Right kidney (tissue), 1 donor: ENCODE measurements around the gene ABCD3.

ENCODE experiments used
- DNase-seq: peaks from one replicate; pipeline ENCODE4 v3.0.0-alpha.2; 2016

Gene ABCD3

DNA sequence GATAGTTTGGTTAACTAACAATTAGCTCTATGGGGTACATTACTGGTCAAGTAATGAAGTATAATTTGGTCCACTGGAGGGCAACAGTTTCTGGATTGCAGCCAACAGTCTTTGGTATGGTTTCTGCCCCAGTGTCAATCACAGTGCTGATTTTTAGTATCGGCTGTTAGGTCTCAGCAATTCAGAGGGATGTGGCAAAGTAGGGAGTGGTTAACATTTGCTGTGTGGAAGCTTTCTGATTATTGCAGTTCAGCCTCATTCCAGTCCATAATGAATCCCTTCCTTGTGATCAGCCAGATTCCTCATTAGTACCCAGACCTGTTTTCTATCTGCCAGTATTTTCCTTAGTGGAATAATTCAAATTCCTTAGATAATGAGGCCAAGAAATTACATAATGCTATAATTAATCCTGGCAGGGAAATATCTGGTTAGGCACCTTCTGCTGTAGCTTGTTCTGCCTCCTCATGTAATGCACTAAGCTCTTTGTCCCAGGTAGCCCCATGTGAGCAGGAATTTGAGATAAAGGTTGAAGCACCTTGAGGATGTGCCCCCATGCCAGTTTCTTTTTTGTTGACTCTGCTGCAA, 109.3 kb downstream of the ABCD3 start:
- DNase-seq: peak; percentile 21

- DNase-seq: no peak
These were observed 110.1 kb downstream of the ABCD3 start for GRCh38 chr1:94528299-94528698.

GRCh38 chr1:94528826-94529225, 110.6 kb downstream of the ABCD3 start:
- no peak for DNase-seq

DNA sequence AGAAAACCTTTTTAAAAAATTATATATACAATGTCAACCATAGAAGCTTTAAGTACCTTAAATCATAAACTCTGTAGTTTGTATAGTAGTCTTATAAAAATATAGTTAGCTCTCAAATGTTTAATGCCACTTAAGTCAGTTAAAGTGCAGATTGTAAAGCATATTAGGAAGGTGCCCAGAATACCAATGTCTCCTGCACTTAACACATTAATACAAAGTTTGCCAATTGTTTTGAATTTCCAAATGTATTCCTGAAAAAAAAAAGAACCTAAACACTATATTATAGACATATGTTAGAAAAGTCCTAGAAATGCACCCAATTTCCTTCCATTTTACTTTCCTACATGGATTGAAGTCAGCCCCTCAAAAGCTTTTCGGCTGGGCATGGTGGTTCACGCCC, 111.2 kb downstream of the ABCD3 start:
- no peak for DNase-seq

- DNase-seq: no peak
These were observed 112.2 kb downstream of the ABCD3 start for GRCh38 chr1:94530373-94530878.

- no peak for DNase-seq
These were observed 113.5 kb downstream of the ABCD3 start for GRCh38 chr1:94531664-94532063.

DNA sequence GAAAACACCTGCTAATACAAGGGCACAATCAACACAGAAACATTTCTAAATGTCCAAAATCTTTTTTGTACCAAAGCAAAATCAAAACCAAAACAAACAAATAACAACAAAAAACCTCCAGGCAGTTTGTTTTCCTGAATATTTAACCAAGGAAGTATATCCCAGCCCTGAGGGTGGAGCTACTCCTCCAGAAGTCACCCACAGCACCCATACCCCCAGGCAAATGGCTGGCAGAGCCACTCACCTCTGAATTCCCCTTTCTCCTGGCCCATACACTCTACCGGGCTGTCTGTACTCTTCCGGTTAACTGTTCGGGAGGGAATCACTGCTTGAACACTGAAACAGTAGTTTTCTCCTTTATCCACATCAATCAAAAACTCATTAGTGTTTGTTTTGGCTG, 113.9 kb downstream of the ABCD3 start:
- DNase-seq: no peak

DNA sequence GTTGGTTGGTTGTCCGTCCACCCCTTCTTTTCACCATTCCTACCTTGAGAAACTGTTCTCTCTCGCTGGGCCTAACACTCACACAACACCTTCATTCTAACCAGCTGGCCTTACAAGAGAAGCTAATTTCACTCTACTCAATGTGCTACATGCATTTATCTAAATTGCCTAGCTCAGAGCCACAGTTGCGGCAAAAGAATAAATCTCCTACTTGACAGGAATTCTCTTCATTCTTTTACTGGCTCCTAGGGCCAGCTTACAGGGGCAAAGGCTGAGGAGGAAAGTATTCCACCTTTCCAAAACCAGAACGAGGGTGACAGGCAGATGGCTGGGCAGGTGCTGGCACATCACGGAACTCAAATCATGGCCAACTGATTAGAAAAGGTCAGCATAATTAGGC, 116.9 kb downstream of the ABCD3 start:
- DNase-seq: no peak

- no peak for DNase-seq
These were observed 117.7 kb downstream of the ABCD3 start for GRCh38 chr1:94535879-94536278.

DNA sequence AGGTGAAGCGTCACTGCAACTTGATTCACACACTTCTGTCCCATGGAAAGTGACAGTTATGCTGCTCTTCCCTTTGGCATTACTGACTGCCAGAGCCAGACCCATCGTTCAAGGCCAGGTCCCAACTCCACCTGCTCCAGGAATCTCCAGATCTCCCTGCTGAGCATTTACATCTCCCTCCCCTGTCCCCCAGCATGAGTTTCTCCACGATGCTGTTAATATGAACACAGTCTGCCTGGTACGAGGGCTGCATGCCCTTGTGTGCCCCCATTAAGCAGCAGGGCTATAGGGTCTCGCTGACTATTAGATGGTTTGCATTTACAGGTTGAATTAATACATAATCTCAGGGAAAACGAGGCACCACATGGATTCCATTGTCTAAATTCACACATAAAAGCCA, 119.1 kb downstream of the ABCD3 start:
- no peak for DNase-seq

DNA sequence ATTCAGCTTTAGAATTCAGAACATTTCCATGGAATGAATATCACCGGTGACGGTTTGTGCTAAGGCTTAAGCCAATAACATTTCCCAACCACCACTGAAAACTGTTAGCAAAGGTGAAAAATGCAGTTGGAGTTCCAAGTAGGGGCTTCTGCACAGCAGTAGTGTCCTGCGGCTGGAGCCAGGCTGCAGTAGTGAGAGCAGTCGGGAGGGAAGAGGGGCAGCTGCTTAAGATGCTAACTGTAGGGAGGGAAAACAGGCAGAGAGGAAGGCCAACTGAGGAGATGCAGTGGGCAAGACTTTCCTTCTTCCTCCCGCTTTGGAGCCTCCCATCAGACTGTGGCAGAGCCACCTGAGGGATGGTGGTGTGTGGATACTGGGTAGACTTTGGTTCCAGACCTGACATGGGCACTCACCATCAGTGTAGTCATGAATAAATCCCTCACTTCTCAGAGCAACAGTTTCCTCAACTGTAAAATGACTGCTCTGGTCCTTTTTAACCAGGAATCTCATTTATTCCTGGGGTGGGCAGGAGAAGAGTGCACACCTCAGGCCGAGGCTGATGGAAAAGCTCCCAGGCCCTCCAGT, 120.1 kb downstream of the ABCD3 start:
- DNase-seq: no peak

DNA sequence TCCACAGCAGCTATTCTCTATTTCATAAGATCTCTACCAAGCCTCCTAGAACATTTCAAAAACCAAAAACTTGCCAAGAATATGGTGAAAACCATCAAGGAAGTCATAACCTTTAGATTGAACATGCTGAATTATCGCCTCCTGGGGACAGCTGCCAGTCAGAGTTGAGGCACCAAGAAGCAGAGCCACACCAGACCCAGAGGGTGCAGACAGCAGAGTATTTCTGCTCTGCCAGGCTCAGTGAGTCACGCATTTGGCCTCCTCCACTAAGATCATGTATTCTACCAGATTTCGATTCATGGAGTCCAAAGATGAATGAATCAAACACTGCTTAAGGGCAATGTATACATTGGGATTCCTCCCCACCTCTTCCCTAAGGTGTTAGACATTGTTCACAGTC, 121.3 kb downstream of the ABCD3 start:
- DNase-seq: no peak

DNA sequence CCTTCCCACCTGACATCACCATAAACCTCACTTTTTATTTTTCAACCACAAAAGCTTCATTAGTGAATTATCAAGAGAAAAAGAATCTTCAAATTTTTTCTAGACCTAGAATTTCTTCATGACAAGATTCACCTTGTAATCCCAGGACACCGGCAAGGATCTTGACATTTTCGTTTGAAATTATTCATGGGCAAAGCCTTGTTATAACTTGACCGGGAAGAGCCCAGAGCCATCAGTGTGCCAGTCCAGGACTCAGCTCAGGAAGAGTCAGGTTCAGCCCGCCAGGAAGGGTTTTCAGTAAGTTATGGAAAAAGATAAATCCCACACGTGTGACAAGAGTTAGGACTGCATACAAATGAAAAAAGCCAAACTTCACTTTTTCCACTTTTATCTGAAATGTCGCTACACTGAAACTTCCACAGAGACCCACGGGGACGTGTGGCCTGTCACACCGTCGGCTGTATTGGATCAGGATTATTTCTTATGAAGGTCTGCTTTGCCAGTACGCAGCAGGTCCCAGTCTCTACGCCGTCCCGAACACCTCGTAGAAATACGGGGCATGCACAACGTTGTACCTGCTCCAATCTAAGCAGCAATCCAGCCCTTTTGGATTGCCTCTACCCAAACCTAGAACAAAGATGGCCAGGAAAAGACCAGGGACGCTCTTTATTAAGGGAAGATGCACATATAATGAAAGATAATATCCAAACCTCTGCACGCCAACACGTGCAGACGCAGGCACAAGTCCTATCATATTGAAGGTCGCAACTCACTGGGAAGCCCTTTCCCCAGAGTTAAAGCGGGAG, 122.5 kb downstream of the ABCD3 start:
- DNase-seq: peak; percentile 13

GRCh38 chr1:94541246-94542087, 123.3 kb downstream of the ABCD3 start, which contains the start of gene F3:
TSS of gene F3 (minus strand) at chr1:94541759. CDS start at chr1:94541636, 123 bp downstream.
- DNase-seq: peak; percentile 87

- peak; percentile 79 for DNase-seq
These were observed 124.1 kb downstream of the ABCD3 start for GRCh38 chr1:94542088-94542870.

DNA sequence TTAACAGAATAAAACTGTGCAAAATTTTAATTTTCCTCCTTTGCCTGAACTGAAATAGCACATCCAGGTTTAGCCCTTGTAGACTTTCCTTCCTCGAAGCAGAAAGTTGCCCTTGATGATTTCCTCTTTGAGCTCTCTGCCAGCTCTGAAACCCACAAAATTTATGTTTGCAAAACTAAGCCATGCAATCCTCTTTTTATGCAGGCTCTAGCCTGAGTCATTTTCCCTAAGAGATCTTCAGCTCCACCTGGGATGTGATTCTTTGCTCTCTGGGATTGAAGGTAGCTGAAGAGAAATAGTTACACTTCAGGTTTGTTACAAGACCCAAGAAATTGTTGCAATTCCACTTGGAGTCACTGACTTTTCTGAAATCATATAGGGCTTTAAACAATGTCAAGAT, 124.8 kb downstream of the ABCD3 start:
- DNase-seq: no peak

DNA sequence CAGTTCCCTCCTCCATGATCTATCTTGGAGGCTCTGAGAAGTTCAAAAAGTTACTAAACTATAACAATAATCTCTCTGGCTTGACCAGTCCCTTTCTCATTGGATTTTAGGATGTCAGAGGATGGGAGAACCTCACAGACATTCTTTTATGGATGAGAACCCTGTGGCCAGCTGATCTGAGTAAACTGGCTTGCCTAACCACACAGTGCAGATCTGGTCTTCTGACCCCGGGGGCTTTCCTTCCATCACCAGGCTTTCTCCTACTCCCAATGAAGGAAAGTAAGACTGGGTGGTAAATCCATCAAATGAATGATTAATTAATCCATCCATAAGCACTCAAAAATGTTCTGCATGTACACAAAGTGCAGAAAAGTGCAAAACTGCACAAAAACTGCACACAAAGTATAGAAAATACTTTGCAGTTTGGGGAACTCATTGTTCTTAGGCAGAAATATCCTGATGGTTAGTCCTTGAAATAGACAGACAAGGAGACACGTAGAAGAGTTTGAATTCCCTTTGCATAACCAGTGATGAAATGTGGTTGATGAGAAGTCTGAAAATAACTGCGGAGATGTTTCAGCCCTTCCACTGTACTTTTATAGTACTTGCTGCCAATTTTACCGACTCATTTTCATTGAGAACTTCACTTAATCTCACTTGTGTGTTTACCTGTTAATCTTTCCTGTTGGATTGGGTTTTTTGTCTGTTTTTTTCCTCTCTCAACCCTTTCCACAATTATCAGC, 125.9 kb downstream of the ABCD3 start:
- no peak for DNase-seq

- DNase-seq: no peak
These were observed 126.7 kb downstream of the ABCD3 start for GRCh38 chr1:94544706-94545490.

- DNase-seq: no peak
These were observed 131.5 kb downstream of the ABCD3 start for GRCh38 chr1:94549706-94550105.

- no peak for DNase-seq
These were observed 132.2 kb downstream of the ABCD3 start for GRCh38 chr1:94550396-94550795.
